NK-92 (cell line): Measurements from ENCODE around the gene ERVFRD-1.
"Not testable (repeated sequence)": the region's sequence is repeated elsewhere in the genome, so short reads cannot be mapped to it uniquely, and the experiment has no call there.

ENCODE experiments used
- DNase-seq: peaks from one replicate; lab custom pipeline; 2025; ENCODE audit not compliant: unreplicated experiment; lab: John Stamatoyannopoulos, UW

The ERVFRD-1 gene

GRCh38 chr6:11129908-11130565, 18.5 kb upstream of the ERVFRD-1 start:
- DNase-seq = no peak

- DNase-seq = no peak
Observed at GRCh38 chr6:11128608-11129007, 17.1 kb upstream of the ERVFRD-1 start.

GRCh38 chr6:11126876-11127275, 15.4 kb upstream of the ERVFRD-1 start:
- DNase-seq = no peak

GRCh38 chr6:11123978-11124377, 12.5 kb upstream of the ERVFRD-1 start:
- DNase-seq = no peak

GRCh38 chr6:11122380-11122779, 10.9 kb upstream of the ERVFRD-1 start:
- no peak for DNase-seq

DNA sequence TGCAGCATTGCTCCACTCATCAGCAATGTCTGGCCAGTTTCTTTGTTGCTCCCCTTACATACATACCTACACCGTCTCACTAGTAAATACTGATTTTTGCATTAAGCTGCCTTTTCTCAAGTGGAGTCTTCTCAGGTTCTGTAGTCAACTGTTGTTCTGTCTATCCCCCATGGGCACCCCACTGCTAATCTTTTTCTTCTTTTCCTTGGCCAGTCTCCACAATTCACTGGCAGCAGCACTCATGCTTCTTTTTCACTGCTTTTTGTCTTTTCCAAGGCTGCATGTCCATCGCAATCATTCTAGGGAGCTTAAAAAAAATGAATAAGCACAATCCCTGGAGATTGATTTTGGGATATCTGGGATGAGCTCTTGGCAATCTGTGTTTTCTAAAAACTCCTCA, 10.3 kb upstream of the ERVFRD-1 start:
- DNase-seq = no peak

- no peak for DNase-seq
Observed at GRCh38 chr6:11120271-11121005, 8.9 kb upstream of the ERVFRD-1 start.

- not testable (repeated sequence) for DNase-seq
Observed at GRCh38 chr6:11115808-11116536, 4.4 kb upstream of the ERVFRD-1 start.

GRCh38 chr6:11113038-11113437, 1.5 kb upstream of the ERVFRD-1 start:
- no peak for DNase-seq

- no peak for DNase-seq
Observed at GRCh38 chr6:11111769-11112437, 378 bp upstream of the ERVFRD-1 start.

DNA sequence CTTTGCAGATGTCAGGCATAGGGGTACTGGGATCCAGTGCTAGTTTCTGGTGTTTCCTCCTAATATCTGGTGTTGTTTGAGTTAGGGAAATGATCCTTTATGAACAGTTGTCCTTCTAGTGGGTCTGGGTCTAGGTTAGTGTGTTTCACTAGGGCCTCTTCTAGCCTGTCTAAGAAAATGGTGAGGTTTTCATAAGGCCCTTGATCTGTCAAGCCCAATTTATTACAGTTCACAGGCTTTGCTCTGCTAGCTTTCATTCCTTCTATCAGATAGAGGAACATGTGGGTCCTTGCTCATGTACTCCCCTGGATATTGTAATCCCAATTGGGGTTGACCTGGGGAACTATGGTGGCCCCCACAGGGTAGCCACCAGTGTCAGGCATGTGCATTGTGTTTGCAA, 2.8 kb downstream of the ERVFRD-1 start:
- no peak for DNase-seq

GRCh38 chr6:11103065-11103464, 8.5 kb downstream of the ERVFRD-1 start:
- DNase-seq = no peak

GRCh38 chr6:11101417-11101816, 10.1 kb downstream of the ERVFRD-1 start:
- DNase-seq = no peak

- no peak for DNase-seq
Observed at GRCh38 chr6:11098004-11098403, 13.5 kb downstream of the ERVFRD-1 start.

- DNase-seq = no peak
Observed at GRCh38 chr6:11097476-11097875, 14.0 kb downstream of the ERVFRD-1 start.

DNA sequence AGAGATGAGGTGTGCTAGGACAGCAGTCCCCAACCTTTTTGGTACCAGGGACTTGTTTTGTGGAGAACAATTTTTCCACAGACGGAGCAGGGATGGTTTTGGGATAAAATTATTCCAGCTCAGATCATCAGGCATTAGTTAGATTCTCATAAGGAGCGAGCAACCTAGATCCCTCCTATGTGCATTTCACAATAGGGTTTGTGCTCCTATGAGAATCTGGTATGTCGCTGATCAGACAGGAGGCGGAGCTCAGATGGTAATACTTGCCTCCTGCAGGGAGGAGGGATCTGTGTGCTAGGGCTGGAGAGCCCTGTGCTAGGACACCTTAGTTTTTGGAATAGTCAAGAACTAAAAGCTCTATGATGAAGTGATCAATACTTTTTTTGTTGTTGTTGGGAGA, 15.4 kb downstream of the ERVFRD-1 start:
- DNase-seq = no peak

GRCh38 chr6:11094941-11095340, 16.6 kb downstream of the ERVFRD-1 start:
- no peak for DNase-seq

GRCh38 chr6:11094411-11094851, 17.1 kb downstream of the ERVFRD-1 start:
- no peak for DNase-seq

DNA sequence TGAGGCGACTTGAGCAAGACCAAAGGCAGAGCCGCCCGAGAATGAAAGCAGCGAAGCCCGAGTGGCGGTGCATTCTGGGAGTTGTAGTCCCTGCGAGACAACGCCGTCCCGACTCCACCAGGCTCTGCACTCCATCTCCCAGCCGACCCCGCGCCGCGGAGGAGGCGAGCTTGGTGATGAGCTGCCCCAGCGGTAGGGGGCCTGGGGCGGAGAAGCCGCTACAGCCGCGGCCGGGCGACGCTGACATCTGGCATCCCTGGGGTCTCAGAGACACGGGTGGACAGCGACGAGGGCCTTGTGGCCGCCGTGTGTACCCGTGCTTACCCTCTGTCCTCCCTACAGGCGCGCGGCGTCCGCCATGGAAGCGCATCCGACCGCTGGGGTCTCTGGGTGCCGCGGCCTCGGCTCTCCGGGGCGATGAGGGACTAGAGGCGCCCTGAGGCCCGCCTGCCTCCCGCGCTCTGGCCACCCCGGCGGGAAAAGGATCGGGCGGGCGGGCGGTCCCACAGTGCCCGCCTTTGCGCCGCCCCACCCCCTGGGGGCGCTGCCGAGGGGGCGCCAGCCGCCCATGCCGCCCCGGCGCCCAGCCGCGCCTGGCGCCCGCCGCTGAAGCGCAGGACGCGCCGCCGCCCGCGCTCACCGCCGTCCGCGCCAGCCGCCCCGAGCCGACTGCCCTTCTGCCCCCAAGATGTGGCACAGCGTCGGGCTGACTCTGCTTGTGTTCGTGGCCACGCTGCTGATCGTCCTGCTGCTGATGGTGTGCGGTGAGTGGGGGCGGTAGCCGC, 17.7 kb downstream of the ERVFRD-1 start, which contains the start of gene SMIM13:
Gene SMIM13, plus strand, starts transcription at position 209 of the 785 bp plus-strand sequence. Its CDS starts 480 bp downstream, at position 689.
- peak; percentile 62 for DNase-seq

GRCh38 chr6:11093376-11093625, 18.2 kb downstream of the ERVFRD-1 start:
- DNase-seq = no peak
